Rectal smooth muscle tissue (tissue), 1 donor: ENCODE results near the gene PLEKHA5.
A peak's percentile ranks its signal among the peaks of the same experiment; 100 is the strongest.
"Not testable (repeated sequence)": the region's sequence is repeated elsewhere in the genome, so short reads cannot be mapped to it uniquely, and the experiment has no call there.

ENCODE experiments used
- H3K27ac ChIP-seq: one replicate; pipeline ENCODE4 v1.7.0; 2013; ENCODE audit warnings: low read depth, low read length, inconsistent platforms
- H3K27me3 ChIP-seq: one replicate; pipeline ENCODE4 v1.7.0; 2013; ENCODE audit warnings: low read length; ENCODE audit not compliant: control insufficient read depth, insufficient read depth
- H3K36me3 ChIP-seq: one replicate; pipeline ENCODE4 v1.7.0; 2013; ENCODE audit warnings: low read length; ENCODE audit not compliant: control insufficient read depth, insufficient read depth
- H3K4me1 ChIP-seq: one replicate; pipeline ENCODE4 v1.7.0; 2013; ENCODE audit warnings: low read length; ENCODE audit not compliant: control insufficient read depth, insufficient read depth
- H3K4me3 ChIP-seq: one replicate; pipeline ENCODE4 v1.7.0; 2013; ENCODE audit warnings: low read length
- H3K9ac ChIP-seq: one replicate; pipeline ENCODE4 v1.7.0; 2013; ENCODE audit warnings: low read length

The PLEKHA5 gene

GRCh38 chr12:19400649-19401285, 271.2 kb downstream of the PLEKHA5 start:
- not testable (repeated sequence) for H3K4me3 ChIP-seq, H3K36me3 ChIP-seq, H3K27me3 ChIP-seq, H3K4me1 ChIP-seq, H3K27ac ChIP-seq, H3K9ac ChIP-seq

- no peaks in the 10 kb centered on the region for H3K36me3 ChIP-seq
- H3K27me3 ChIP-seq: no peaks in the 10 kb centered on the region
- H3K27ac ChIP-seq: no peak overlapping the region
- H3K4me1 ChIP-seq: no peaks in the 10 kb centered on the region
- no peak overlapping the region for H3K9ac ChIP-seq
- no peak overlapping the region for H3K4me3 ChIP-seq
Observed at GRCh38 chr12:19402211-19402610, 272.7 kb downstream of the PLEKHA5 start.

DNA sequence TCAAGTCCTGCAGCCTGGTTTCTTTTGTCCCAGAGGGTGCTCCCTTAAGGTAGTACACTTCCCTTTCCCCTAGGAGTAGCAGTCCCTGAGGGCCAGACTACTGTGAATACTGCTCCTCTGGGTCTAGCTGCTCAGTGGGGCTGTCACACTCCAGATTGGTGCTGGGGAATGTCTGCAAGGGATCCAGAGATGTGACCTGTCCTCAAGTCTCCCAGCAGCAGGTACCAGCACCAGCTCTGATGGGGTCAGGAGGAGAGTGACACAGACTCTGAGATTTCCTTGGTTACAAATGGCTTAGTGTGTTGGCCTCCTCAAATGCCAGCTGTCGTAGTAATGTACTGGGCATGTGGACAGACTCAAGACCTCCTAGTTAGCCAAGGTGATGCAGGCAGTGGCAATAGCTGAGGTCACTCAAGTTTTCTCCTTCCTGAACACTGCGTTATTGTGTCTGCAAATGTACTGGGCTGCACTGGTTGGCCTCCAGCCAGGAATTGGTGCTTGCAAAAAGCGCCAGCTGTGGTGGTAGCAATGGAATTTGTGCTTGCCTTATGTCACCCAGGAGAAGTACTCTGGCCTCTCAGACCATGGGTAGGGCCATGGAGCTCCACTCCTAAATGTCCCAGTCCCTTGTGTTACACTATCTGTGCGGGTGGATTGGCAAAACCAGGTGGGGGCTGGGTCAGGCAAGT, 273.4 kb downstream of the PLEKHA5 start:
- no peaks in the 10 kb centered on the region for H3K4me1 ChIP-seq
- H3K27me3 ChIP-seq: no peaks in the 10 kb centered on the region
- H3K27ac ChIP-seq: no peak overlapping the region
- H3K9ac ChIP-seq: no peak overlapping the region
- H3K36me3 ChIP-seq: no peaks in the 10 kb centered on the region
- no peak overlapping the region for H3K4me3 ChIP-seq

- Histone ChIP-seq H3K4me1 (no peaks in the 10 kb centered on the region), H3K36me3 (no peaks in the 10 kb centered on the region), H3K27me3 (no peaks in the 10 kb centered on the region), H3K27ac (no peak overlapping the region), H3K9ac (no peak overlapping the region), H3K4me3 (no peak overlapping the region)
Observed at GRCh38 chr12:19404242-19404880, 274.8 kb downstream of the PLEKHA5 start.

DNA sequence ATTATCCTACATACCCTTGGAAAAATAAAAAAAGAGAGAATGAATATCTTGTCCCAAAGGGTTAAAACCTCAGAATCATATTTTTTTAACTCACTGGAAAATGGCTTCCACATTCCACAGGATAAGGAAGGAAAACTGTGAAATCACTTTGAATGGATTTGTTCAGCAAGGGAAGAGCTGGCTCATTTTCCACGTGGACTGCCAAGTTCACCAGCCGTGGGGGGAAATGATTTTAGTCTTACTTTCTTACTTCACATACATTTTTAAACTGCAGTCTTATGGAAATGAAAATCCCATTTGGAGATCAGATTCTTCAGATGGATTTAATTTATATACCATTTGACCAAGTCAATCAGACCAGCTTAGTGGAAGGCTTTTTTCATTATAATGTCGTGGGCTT, 279.8 kb downstream of the PLEKHA5 start:
- no peaks in the 10 kb centered on the region for H3K4me1 ChIP-seq
- no peaks in the 10 kb centered on the region for H3K27me3 ChIP-seq
- no peak overlapping the region for H3K4me3 ChIP-seq
- no peak overlapping the region for H3K27ac ChIP-seq
- H3K36me3 ChIP-seq: no peaks in the 10 kb centered on the region
- no peak overlapping the region for H3K9ac ChIP-seq

DNA sequence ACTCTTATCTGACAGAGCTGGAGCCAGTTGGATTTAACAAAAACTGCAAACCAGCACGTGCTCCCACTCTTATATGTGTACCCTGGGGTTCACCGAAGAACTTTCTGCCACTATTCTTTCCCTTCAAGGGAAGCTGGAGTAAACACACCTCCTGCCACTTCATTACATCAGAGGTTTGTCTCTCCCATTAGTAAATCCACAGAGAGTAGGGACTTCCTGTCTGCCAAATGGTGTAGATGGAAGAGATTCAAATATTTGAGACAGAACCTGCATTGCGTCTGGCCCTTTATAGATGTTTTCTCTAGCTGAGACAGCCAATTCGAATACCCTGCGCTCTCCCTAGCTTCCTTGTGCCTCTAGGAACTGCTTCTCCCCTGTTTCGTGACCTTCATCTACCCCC, 280.7 kb downstream of the PLEKHA5 start:
- peak overlapping the region; percentile 48 for H3K27ac ChIP-seq
- no peaks in the 10 kb centered on the region for H3K4me1 ChIP-seq

DNA sequence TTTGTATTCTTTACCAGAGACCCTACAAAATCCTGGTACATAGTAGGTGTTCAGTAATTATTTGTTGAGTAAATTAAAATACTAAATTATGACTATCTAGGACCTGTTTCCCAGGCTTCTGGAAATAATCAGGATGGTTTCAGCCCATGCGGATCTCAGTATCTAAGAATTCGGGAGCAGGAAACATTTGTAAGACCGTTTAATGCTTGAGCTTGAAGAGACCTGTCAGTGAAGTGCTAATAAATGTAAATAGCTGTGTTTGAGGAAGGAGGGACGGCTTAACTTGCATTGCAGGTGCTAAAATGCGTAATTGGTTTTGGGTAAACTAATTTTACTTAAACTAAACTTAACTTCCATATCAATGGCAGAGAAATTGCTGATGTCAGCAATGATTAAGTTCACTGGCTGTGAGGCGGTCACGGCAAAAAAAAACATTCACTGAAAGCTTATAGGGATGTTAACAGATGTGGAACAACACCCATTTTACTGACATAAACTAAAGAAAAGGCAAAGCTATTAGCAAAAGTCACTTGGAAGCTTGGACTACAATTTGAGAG, 281.2 kb downstream of the PLEKHA5 start:
- no peaks in the 10 kb centered on the region for H3K27me3 ChIP-seq
- H3K27ac ChIP-seq: peak overlapping the region; percentile 48
- no peaks in the 10 kb centered on the region for H3K36me3 ChIP-seq
- no peak overlapping the region for H3K9ac ChIP-seq
- no peaks in the 10 kb centered on the region for H3K4me1 ChIP-seq
- H3K4me3 ChIP-seq: no peak overlapping the region

More for the DNA sequence above, 280.7 kb downstream of the PLEKHA5 start:
- no peaks in the 10 kb centered on the region for H3K27me3 ChIP-seq
- H3K4me3 ChIP-seq: no peak overlapping the region
- no peaks in the 10 kb centered on the region for H3K36me3 ChIP-seq
- H3K9ac ChIP-seq: no peak overlapping the region

- H3K36me3 ChIP-seq: no peaks in the 10 kb centered on the region
- no peak overlapping the region for H3K27ac ChIP-seq
- no peaks in the 10 kb centered on the region for H3K4me1 ChIP-seq
- no peaks in the 10 kb centered on the region for H3K27me3 ChIP-seq
- H3K9ac ChIP-seq: no peak overlapping the region
- H3K4me3 ChIP-seq: no peak overlapping the region
Observed at GRCh38 chr12:19411234-19412204, 282.0 kb downstream of the PLEKHA5 start.

DNA sequence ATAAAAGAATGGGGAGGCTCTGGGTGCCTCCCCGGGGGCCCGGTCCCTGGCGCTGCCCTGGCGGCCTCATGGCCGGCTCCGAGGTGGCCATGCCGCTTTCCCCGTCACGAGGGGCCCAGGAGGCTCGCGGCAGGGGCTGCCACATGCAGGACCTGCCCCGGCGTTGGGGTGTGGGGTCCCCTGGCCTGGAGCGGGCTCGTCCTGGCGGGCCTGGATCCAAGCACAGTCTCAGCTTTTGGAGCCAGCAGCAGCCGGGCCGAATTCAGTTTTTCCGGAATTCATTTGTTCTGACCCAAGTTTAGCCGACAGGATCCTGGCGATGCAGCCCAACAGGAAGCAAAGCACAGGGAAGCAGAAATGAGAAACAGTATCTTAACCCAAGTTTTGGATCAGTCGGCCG, 283.3 kb downstream of the PLEKHA5 start:
- H3K4me3 ChIP-seq: no peak overlapping the region
- no peaks in the 10 kb centered on the region for H3K27me3 ChIP-seq
- no peaks in the 10 kb centered on the region for H3K36me3 ChIP-seq
- H3K9ac ChIP-seq: no peak overlapping the region
- no peaks in the 10 kb centered on the region for H3K4me1 ChIP-seq
- H3K27ac ChIP-seq: peak overlapping the region; percentile 14

DNA sequence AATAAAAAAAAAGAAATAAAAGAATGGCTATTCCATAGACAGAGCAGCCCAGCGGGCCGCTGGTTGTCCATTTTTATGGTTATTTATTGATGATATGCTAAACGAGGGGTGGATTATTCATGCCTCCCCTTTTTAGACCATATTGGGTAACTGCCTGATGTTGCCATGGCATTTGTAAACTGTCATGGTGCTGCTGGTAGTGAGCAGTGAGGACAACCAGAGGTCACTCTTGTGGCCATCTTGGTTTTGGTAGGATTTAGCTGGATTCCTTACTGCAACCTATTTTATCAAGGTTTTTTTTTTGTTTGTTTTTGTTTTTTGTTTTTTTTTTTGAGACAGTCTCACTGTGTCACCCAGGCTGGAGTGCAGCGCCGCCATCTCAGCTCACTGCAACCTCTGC, 284.0 kb downstream of the PLEKHA5 start:
- H3K9ac ChIP-seq, H3K27me3 ChIP-seq, H3K36me3 ChIP-seq, H3K4me1 ChIP-seq, H3K27ac ChIP-seq, H3K4me3 ChIP-seq: not testable (repeated sequence)

- Histone ChIP-seq H3K4me1 (no peaks in the 10 kb centered on the region), H3K9ac (no peak overlapping the region), H3K36me3 (no peaks in the 10 kb centered on the region), H3K27me3 (no peaks in the 10 kb centered on the region), H3K27ac (no peak overlapping the region), H3K4me3 (no peak overlapping the region)
Observed at GRCh38 chr12:19415563-19415962, 286.0 kb downstream of the PLEKHA5 start.

DNA sequence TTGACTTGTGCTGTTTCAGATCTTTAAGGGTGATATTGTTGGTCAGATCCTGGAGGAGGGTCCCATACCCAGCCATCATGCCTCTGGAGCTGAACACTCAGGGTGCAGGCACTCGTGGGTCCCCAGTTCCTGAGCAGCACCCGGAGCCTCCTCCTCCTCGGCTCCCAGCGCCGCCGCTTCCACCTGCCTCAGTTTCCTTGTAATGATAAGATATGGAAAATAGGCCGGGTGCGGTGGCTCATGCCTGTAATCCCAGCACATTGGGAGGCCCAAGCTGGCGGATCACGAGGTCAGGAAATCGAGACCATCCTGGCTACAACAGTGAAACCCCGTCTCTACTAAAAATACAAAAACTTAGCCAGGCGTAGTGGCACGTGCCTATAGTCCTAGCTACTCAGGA, 289.6 kb downstream of the PLEKHA5 start:
- Histone ChIP-seq H3K36me3 (no peaks in the 10 kb centered on the region), H3K27ac (no peak overlapping the region)

More for the DNA sequence above, 289.6 kb downstream of the PLEKHA5 start:
- no peak overlapping the region for H3K9ac ChIP-seq
- no peaks in the 10 kb centered on the region for H3K4me1 ChIP-seq
- no peak overlapping the region for H3K4me3 ChIP-seq
- no peaks in the 10 kb centered on the region for H3K27me3 ChIP-seq
